ENCODE results near the gene RPS16. TPM values are rescaled to one million over a fixed set of nuclear protein-coding genes. Genes with fewer than 3 reads are reported as not detected.

Gene RPS16
- total RNA-seq, 1 donor from 2014 or later: 2,430 TPM

GRCh38 chr19:39408392-39409207 lies 27.1 kb downstream of the RPS16 start:
- intact Hi-C loops (cut with micrococcal nuclease): no loop called here

DNA sequence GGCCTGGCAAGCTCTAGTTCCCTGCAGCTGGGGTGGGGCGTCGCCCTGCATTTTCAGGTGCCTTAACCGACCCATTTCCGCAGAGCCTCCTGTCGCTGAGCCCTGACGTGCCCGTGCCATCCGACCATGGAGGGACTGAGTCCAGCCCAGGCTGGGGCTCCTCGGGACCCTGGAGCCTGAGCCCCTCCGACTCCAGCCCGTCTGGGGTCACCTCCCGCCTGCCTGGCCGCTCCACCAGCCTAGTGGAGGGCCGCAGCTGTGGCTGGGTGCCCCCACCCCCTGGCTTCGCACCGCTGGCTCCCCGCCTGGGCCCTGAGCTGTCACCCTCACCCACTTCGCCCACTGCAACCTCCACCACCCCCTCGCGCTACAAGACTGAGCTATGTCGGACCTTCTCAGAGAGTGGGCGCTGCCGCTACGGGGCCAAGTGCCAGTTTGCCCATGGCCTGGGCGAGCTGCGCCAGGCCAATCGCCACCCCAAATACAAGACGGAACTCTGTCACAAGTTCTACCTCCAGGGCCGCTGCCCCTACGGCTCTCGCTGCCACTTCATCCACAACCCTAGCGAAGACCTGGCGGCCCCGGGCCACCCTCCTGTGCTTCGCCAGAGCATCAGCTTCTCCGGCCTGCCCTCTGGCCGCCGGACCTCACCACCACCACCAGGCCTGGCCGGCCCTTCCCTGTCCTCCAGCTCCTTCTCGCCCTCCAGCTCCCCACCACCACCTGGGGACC lies 27.9 kb downstream of the RPS16 start:
- intact Hi-C loops (cut with micrococcal nuclease): no loop called here

DNA sequence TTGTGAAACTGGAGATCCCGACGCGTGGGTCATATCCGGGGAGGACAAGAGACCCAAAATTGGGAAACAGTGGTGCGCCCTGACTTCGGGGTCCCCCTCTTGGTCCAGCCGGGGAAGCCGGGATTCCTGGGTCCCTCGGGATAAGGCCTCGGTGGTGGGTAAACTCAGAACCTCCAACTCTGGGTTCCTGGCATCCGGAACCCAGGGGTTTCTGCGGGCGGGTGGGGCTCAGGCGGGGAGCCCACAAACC lies 28.4 kb downstream of the RPS16 start:
- intact Hi-C loops (cut with micrococcal nuclease): no loop called here

DNA sequence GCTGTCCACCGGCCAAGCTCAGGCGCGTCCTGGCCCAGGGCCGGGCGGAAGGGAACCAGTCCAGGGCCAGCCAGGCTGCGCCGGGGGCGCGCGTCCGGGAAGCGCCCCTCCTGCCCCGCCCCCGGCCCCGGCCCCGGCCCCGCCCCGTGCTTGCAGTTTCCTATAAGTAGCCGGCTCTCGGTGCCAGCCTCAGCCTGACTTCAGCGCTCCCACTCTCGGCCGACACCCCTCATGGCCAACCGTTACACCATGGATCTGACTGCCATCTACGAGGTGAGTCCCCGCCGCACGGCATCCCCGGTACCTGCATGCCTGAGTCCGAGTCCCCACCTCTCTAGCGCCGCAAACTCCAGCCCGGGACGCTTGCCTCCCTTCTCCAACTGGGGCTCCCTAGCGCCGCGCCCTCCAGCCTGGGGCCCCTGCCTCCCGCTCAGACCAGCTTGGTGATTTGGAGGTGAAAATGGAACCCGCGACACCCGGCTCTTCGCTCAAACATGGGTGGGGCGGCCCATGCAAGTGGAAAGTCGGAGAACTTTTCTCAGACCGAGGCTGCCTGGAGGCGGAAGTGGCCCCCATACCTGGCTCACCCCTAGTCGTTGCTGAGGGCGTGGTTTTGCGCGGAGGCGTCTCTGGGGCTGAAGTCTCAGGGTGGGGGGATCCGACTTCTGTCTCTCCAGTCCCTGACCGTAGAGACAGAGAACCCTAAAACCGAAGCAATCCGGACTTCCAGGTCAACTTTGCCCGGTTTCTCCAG lies 28.9 kb downstream of the RPS16 start, which contains the start of gene ZFP36:
TSS of gene ZFP36 (plus strand) at position 192 of the 754 bp plus-strand sequence. CDS start at position 250, 58 bp downstream.
- intact Hi-C loops (cut with micrococcal nuclease): no loop called here

- intact Hi-C loops (cut with micrococcal nuclease): no loop called here
Observed at GRCh38 chr19:39405958-39406655, 29.6 kb downstream of the RPS16 start.

GRCh38 chr19:39405261-39405957 lies 30.3 kb downstream of the RPS16 start:
- intact Hi-C loops (cut with micrococcal nuclease): no loop called here

DNA sequence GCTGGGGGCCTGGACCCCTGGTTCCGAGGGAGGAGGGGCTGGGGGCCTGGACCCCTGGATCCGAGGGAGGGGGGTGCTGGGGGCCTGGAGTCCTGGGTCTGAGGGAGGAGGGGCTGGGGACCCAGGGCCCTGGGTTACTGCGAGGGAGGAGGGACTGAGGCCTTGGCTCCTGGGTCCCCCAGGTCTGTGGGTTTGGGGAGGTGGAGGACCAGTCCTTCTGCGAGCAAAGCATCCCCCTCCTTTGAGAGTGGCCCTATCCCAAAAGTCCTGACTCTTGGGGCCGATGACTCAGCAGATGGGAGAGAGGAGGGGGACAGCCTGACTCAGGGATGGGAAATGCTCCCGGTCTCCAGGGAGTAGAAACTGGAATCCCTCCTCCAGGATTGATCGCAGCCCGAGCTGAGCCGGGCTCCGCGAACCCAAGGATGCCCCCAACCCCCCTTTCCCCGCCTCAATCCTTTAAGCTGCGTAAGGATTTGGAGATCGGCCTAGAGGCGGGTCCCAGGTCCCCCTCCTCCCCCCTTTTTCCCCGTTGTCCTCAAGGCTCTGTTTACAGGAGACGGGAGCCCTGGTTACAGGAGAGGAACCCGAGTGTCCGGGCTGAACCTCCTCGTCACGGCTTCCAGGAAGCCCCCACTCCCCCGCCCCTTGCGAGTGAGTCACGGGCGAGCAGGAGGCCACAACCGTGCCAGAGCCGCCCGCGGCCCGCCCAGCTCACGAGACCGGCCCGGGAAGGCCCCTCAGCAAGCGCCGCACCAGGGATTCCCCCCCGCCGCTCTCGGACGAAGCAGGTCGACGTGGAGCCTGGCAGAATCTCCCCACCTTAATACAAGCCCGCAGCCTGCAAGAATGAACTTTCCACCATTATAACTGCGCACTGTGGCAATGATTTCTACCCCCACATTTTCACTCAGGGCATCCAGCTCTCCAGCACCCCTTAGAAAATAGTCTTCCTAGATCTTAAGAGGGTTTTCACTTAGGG lies 32.1 kb downstream of the RPS16 start:
- intact Hi-C loops (cut with micrococcal nuclease): no loop called here

- intact Hi-C loops (cut with micrococcal nuclease): no loop called here
Observed at GRCh38 chr19:39402346-39403300, 33.1 kb downstream of the RPS16 start.

DNA sequence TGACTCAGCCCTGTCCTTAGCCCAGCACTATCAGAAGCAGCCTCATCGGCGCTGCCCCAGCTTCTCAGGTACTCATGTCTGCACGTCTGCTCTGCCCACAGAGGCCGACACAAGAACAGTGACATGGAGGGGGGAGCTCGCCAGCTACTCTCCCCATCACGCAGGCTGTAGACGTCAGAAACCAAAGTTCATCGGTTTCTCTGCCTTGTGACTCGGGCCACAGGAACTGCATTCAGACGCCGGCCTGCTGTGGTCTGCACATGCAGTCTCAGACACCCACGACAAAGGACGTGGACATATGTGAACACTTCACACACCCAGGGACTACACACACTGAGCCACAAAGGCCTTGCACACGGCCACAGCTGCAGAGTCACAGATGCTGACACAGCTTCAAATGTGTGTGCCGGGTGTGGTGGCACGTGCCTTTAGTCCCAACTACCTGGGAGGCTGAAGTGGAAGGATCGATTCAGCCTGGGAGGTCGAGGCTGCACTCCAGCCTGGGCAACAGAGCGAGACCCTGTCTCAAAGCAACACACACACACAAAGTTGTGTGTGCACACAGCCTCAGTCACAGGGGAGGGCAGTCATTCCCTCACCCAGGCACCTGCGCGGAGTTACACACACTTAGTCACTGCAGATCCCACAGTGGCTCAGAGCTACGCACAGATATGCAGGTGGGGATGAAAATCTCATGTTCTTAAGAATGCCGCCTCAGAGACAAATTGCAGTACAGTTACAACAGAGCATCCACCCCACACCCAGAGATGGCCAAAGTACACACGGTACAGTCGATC lies 34.0 kb downstream of the RPS16 start:
- intact Hi-C loops (cut with micrococcal nuclease): loop anchor here (1.0 kb wide), 1 partner anchor 11 kb away; the partner anchor contains the start of gene PLEKHG2

DNA sequence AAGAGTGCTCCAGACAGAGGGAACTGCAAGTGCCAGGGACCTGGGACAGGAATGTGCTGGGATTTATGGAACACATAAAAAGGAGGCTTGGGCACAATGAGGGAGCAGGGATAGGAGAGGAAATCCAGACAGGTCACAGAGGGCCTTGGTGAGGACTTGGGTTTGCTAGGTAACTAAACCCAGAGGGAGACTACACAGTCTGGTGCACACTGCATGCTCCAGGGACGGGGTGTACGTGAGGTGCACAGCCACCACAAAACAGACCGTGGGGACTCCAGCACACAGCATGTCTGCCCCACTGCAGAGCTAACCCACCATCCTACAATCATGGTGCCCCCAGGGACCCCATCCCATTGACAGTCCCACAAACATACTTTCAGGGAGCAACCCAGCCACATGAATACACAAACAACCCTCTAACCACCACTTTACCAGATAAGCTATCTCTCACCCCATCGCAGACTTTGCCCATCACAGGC lies 34.6 kb downstream of the RPS16 start:
- intact Hi-C loops (cut with micrococcal nuclease): loop anchor here (1.0 kb wide), 1 partner anchor 11 kb away; the partner anchor contains the start of gene PLEKHG2

DNA sequence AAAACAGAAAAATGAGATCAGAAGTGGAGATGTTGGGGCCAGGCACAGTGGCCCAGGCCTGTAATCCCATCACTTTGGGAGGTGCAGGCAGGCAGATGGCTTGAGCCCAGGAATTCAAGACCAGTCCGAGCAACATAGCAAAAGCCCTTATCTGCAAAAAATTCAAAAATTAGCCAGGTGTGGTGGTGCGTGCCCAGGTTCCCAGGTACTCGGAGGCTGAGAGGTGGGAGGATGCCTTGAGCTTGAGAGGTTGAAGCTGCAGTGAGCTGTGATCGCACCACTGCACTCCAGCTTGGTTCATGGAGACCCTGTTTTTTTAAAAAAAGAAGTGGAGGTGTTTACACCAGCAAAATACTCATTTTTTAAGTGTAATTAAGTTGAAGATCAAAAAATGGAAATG lies 35.7 kb downstream of the RPS16 start:
- intact Hi-C loops (cut with micrococcal nuclease): no loop called here

- intact Hi-C loops (cut with micrococcal nuclease): loop anchor here (5.0 kb wide), 1 partner anchor 133 kb away; the partner anchor contains the start of gene EID2B
Observed at GRCh38 chr19:39399668-39400050, 36.1 kb downstream of the RPS16 start.

DNA sequence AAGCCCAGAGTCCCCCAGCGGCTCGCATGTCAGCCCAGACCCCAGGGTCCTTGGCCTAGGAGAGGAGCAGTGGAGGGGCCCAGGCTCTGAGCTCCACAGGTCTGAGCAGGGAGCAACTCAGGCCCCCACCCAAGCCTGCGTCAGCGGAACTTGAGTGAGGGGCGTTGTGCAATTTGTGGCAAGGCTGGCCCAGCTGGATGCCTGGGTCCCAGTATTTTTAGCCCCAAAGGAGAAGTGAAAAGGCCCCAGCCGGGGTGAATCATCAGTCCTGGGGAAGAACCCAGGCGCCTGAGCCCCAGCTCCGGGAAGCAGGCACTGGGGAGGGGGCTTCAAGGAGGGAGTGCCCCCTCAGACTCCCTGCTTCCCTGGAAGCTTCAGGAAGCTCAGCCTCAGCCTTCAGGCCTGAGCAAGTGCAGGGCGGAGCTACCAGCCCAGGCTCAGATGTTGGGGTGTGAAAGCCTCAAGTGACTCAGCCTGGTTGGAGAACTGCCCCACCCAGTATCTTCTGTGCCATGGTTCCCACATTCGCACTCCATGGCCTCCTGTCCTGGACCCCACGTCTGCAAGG lies 37.4 kb downstream of the RPS16 start:
- intact Hi-C loops (cut with micrococcal nuclease): loop anchor here (5.0 kb wide), 1 partner anchor 134 kb away; the partner anchor contains the start of gene EID2B

DNA sequence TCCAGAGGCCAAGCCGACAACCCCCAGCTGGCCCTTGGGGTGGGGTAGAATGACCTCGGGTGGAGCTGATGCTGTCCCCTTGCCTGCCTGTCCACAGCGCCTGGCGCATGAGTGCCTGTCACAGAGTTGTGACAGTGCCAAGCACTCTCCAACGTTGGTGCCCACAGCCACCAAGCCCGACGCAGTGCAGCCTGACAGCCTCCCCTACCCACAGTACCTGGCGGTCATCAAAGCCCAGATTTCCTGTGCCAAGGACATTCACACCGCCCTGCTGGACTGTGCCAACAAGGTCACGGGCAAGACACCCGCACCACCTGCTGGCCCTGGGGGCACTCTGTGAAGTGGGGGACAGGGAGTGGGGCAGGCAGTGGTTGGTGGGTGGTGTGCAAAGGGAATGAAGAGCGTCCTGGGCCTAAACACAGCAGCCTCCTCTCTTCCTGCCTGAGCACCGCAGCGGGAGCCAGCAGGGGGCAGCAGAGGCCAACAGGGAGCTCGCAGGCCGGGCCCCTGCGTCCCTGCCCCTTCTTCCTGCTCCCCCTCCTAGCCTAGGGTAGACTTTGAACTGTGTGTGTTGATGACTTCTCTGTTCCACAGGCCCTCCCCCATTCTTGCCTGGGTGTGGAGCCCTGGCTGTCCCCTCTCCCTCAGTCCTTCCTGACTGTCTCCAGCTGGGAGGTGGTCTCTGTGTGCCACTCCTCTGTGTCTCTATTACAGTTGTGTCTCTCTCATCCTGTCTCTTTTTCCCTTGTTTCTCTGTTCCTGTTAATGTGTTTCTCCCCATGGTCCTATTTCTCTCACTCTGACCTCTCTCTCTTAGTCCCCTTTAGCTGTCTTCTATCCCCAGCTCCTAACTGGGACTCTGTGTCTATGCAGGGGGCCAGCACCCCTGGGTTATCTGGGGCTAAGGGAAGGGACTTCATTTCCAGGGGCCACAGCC lies 38.1 kb downstream of the RPS16 start:
- intact Hi-C loops (cut with micrococcal nuclease): loop anchor here (1.0 to 5.0 kb wide), 2 partner anchors 15 to 135 kb away; partner anchors contain the start of genes EID2B and PLEKHG2

- intact Hi-C loops (cut with micrococcal nuclease): loop anchor here (1.0 kb wide), 5 partner anchors 21 to 89 kb away; partner anchors contain the start of genes PLEKHG2, SAMD4B and TIMM50
Observed at GRCh38 chr19:39390751-39391437, 44.9 kb downstream of the RPS16 start, which contains the start of the genes MED29 and PAF1. TSS of gene MED29 (plus strand) at chr19:39391378. CDS start at chr19:39391423, 45 bp downstream. TSS of gene PAF1 (minus strand) at chr19:39391106. CDS start at chr19:39390864, 242 bp downstream.

All from T-helper 2 cell treated with Interferon-gamma antibody and Interleukin-4, amounts not matched to agents 100 ng/mL and 5 ng/mL, for 36 hours (primary cell).